IMR-90 (cell line): Measurements from ENCODE around the gene SH3BGRL3. TPM values are rescaled to one million over a fixed set of nuclear protein-coding genes. Genes with fewer than 3 reads are reported as not detected.

ENCODE experiments used
- ATAC-seq: fragments of 200-7000 bp; cut with Tn5 transposase; 2 replicates; pipeline ENCODE4 v1.9.1; 2020; ENCODE audit warnings: low read depth, mild to moderate bottlenecking, moderate library complexity
- BruUV-seq: library from RNA; stranded (reverse); fragments of 400-500 nt; replicated peaks from 2 replicates; lab custom pipeline; 2021; lab: Mats Ljungman, UMichigan
- CTCF ChIA-PET: fragments of 300-600 bp; formaldehyde crosslinking; extraction: SDS; loops from one replicate; lab custom pipeline; 2021; ENCODE audit warnings: antibody characterized with exemption; lab: Yijun Ruan, JAX
- POLR2A ChIA-PET: fragments of 300-600 bp; sonication (Branson Sonifier 250); formaldehyde crosslinking; loops from one replicate; lab custom pipeline; 2022; ENCODE audit warnings: antibody characterized with exemption; ENCODE audit not compliant: unreplicated experiment; lab: Charles Lee
- DNase-seq: peaks from one replicate; pipeline ENCODE4 v3.0.0; 2013
- H2AFZ ChIP-seq: replicated peaks from 2 replicates; pipeline ENCODE3; 2013; ENCODE audit warnings: low read length, mild to moderate bottlenecking; ENCODE audit not compliant: poor library complexity
- H2AK5ac ChIP-seq: 2 replicates; pipeline ENCODE4 v1.6.1; 2013; ENCODE audit warnings: low read depth, low read length, inconsistent platforms
- H2AK9ac ChIP-seq: replicated peaks from 2 replicates; pipeline ENCODE3; 2013; ENCODE audit warnings: mild to moderate bottlenecking, low read depth, low read length, moderate library complexity; ENCODE audit not compliant: poor library complexity
- H2BK120ac ChIP-seq: 2 replicates; pipeline ENCODE4 v1.6.1; 2013; ENCODE audit warnings: low read depth, low read length, inconsistent platforms
- H2BK15ac ChIP-seq: 3 replicates; pipeline ENCODE4 v1.6.1; 2013; ENCODE audit warnings: low read depth, low read length, inconsistent platforms
- H2BK20ac ChIP-seq: 2 replicates; pipeline ENCODE4 v1.6.1; 2013; ENCODE audit warnings: low read depth, mild to moderate bottlenecking, inconsistent platforms, low read length, moderate library complexity
- H2BK5ac ChIP-seq: 2 replicates; pipeline ENCODE4 v1.6.1; 2013; ENCODE audit warnings: mild to moderate bottlenecking, low read depth, low read length, inconsistent platforms; ENCODE audit not compliant: poor library complexity, severe bottlenecking
- H3K14ac ChIP-seq: replicated peaks from 2 replicates; pipeline ENCODE4 v1.6.1; 2013; ENCODE audit warnings: low read depth, low read length, inconsistent platforms
- H3K18ac ChIP-seq: 2 replicates; pipeline ENCODE4 v1.6.1; 2013; ENCODE audit warnings: low read depth, low read length, control low read depth
- H3K23ac ChIP-seq: 2 replicates; pipeline ENCODE4 v1.6.1; 2013; ENCODE audit warnings: low read depth, low read length, inconsistent platforms
- H3K27ac ChIP-seq: 2 replicates; pipeline ENCODE4 v1.5.1; 2013; ENCODE audit warnings: mild to moderate bottlenecking, control low read depth, low read length; ENCODE audit not compliant: insufficient read depth
- H3K27me3 ChIP-seq: 2 replicates; pipeline ENCODE4 v1.6.1; 2013; ENCODE audit warnings: low read length; ENCODE audit not compliant: control insufficient read depth, insufficient read depth
- H3K36me3 ChIP-seq: 2 replicates; pipeline ENCODE4 v1.6.1; 2013; ENCODE audit warnings: low read length, mixed read lengths; ENCODE audit not compliant: control insufficient read depth, insufficient read depth
- H3K4ac ChIP-seq: 2 replicates; pipeline ENCODE4 v1.6.1; 2013; ENCODE audit warnings: low read depth, low read length, inconsistent platforms
- H3K4me1 ChIP-seq: 2 replicates; pipeline ENCODE4 v1.6.1; 2013; ENCODE audit warnings: low read length, mixed read lengths; ENCODE audit not compliant: control insufficient read depth, insufficient read depth
- H3K4me2 ChIP-seq: 2 replicates; pipeline ENCODE4 v1.6.1; 2013; ENCODE audit warnings: low read depth, mild to moderate bottlenecking, control low read depth, low read length, moderate library complexity
- H3K4me3 ChIP-seq: 2 replicates; pipeline ENCODE4 v1.5.1; 2013; ENCODE audit warnings: low read depth, mild to moderate bottlenecking, control low read depth, low read length, moderate library complexity; ENCODE audit not compliant: insufficient read depth
- H3K56ac ChIP-seq: 2 replicates; pipeline ENCODE4 v1.6.1; 2013; ENCODE audit warnings: low read length, inconsistent platforms; ENCODE audit not compliant: insufficient read depth; ENCODE audit errors: extremely low read depth
- H3K79me1 ChIP-seq, 2 experiments: 2 replicates each; pipeline ENCODE4 v1.6.1; 2013; ENCODE audit warnings: low read length in 2 of 2, inconsistent platforms in 1 of 2, low read depth in 1 of 2
- H3K9ac ChIP-seq: 2 replicates; pipeline ENCODE4 v1.6.1; 2013; ENCODE audit warnings: low read depth, low read length, control low read depth
- H3K9me1 ChIP-seq: 2 replicates; pipeline ENCODE4 v1.6.1; 2013; ENCODE audit warnings: low read length, inconsistent platforms; ENCODE audit not compliant: insufficient read depth
- H3K9me3 ChIP-seq: 2 replicates; pipeline ENCODE4 v1.6.1; 2013; ENCODE audit warnings: low read length; ENCODE audit not compliant: control insufficient read depth, insufficient read depth
- H4K20me1 ChIP-seq: 2 replicates; pipeline ENCODE4 v1.6.1; 2013; ENCODE audit warnings: low read length, inconsistent platforms; ENCODE audit not compliant: insufficient read depth
- H4K5ac ChIP-seq: 2 replicates; pipeline ENCODE4 v1.6.1; 2013; ENCODE audit warnings: mild to moderate bottlenecking, low read depth, low read length, control low read depth
- H4K8ac ChIP-seq, 2 experiments: 2 replicates each; pipeline ENCODE4 v1.6.1; 2013; ENCODE audit warnings: low read depth in 2 of 2, low read length in 2 of 2, control low read depth in 1 of 2, inconsistent platforms in 1 of 2
- H4K91ac ChIP-seq: 2 replicates; pipeline ENCODE4 v1.6.1; 2013; ENCODE audit warnings: low read depth, low read length, inconsistent platforms; ENCODE audit not compliant: insufficient read depth
- BHLHE40 ChIP-seq: fragments of 150-350 bp; IDR thresholded peaks from 2 replicates; pipeline ENCODE4 v1.6.1; 2016; ENCODE audit warnings: mild to moderate bottlenecking, low read depth, low read length
- CEBPB ChIP-seq: IDR thresholded peaks from 2 replicates; pipeline ENCODE4 v1.6.1; 2012; ENCODE audit warnings: low read depth, low read length, improper control_type of control experiment
- ELK1 ChIP-seq: fragments of 150-350 bp; IDR thresholded peaks from 2 replicates; pipeline ENCODE4 v1.6.1; 2016; ENCODE audit warnings: low read depth, mild to moderate bottlenecking, low read length, moderate library complexity, borderline replicate concordance
- FOS ChIP-seq: fragments of 150-350 bp; IDR thresholded peaks from 2 replicates; pipeline ENCODE4 v1.6.1; 2016; ENCODE audit warnings: low read depth, low read length
- MAZ ChIP-seq: IDR thresholded peaks from 2 replicates; pipeline ENCODE4 v1.6.1; 2012; ENCODE audit warnings: low read depth, mild to moderate bottlenecking, low read length, improper control_type of control experiment, moderate library complexity, borderline replicate concordance
- MXI1 ChIP-seq: IDR thresholded peaks from 2 replicates; pipeline ENCODE4 v1.6.1; 2012; ENCODE audit warnings: low read depth, mild to moderate bottlenecking, low read length, moderate library complexity, borderline replicate concordance
- NFE2L2 ChIP-seq: fragments of 150-350 bp; IDR thresholded peaks from 2 replicates; pipeline ENCODE4 v1.6.1; 2016; ENCODE audit warnings: low read depth, mild to moderate bottlenecking, low read length
- RAD21 ChIP-seq: IDR thresholded peaks from 2 replicates; pipeline ENCODE4 v1.6.1; 2012; ENCODE audit warnings: low read length, improper control_type of control experiment
- SMC3 ChIP-seq: fragments of 150-350 bp; IDR thresholded peaks from 2 replicates; pipeline ENCODE4 v1.6.1; 2016; ENCODE audit warnings: low read depth, mild to moderate bottlenecking, antibody characterized with exemption, low read length, moderate library complexity
- WGBS, 2 experiments: methylation state at CpG; one replicate each; pipeline versions ENCODE4 v1.1.5 to v1.1.7; 2013; ENCODE audit warnings: missing lambda C conversion rate in 2 of 2; ENCODE audit not compliant: insufficient read length in 1 of 2; ENCODE audit errors: extremely low coverage in 2 of 2; 5-methylcytosine and 5-hydroxymethylcytosine counted together
- dilution Hi-C: fragments of 300-500 bp; cut with HindIII; formaldehyde crosslinking; loops from one replicate; pipeline ENCODE4 v1.14.3; 2018; ENCODE audit warnings: low sequenced_read_pairs; ENCODE audit not compliant: unreplicated experiment
- in situ Hi-C: fragments of 300-500 bp; cut with MboI; formaldehyde crosslinking; loops from 3 replicates; pipeline ENCODE4 v1.14.3; 2019; ENCODE audit warnings: low sequenced_read_pairs, inconsistent platforms, mixed read lengths
- intact Hi-C: fragments of 100-400 bp; cut with micrococcal nuclease; formaldehyde crosslinking; loops from 2 replicates; pipeline ENCODE4 v1.10.0; 2022
- polyA plus RNA-seq, 3 experiments: library from polyadenylated mRNA; depleted of rRNA; stranded (reverse); fragments of >200 nt; gene quantifications; 2 replicates each; pipeline ENCODE4 v1.2.3, GENCODE V29; 2012; ENCODE audit warnings: low replicate concordance in 1 of 3
- total RNA-seq: library from RNA; depleted of rRNA; stranded (reverse); fragments of >200 nt; gene quantifications from 2 replicates; pipeline ENCODE4 v1.2.3, GENCODE V29; 2012
- TF ChIP-seq, protein P1 (sequence below): conservative IDR thresholded peaks from 2 replicates; pipeline ENCODE4 v1.5.1; 2012; ENCODE audit warnings: mild to moderate bottlenecking, low read depth, low read length, improper control_type of control experiment
- TF ChIP-seq, protein P2 (sequence below): fragments of 150-350 bp; IDR thresholded peaks from 2 replicates; pipeline ENCODE4 v1.6.1; 2017; ENCODE audit warnings: mild to moderate bottlenecking, antibody characterized with exemption, low read length, low read depth

SH3BGRL3 gene
- total and polyA plus RNA-seq, 2 of the 4 experiments (the other 2 are of a cell fraction), result 35.0 to 483 TPM

GRCh38 chr1:26239936-26240335 is 40.0 kb upstream of the SH3BGRL3 start:
- in situ Hi-C loops (no loop called here), dilution Hi-C loops (no loop called here), intact Hi-C loops (loop anchor here (10.0 kb wide), 1 partner anchor 135 kb away; no protein-coding TSS in a partner anchor)
- Histone ChIP-seq H3K9me3 (no peaks in the 10 kb centered on the region), H2BK120ac (no peak overlapping the region), H3K4me1 (peaks cover 2% of the 10 kb centered on the region; the same call in 1 of the 2 replicates), H4K8ac (no peak overlapping the region; a peak in 1 of 4 replicates), H3K56ac (no peak overlapping the region), H2BK20ac (no peak overlapping the region), H3K4me2 (no peak overlapping the region; the same call in 1 of the 2 replicates), H3K27me3 (no peaks in the 10 kb centered on the region), H3K79me1 (peaks cover 38 to 58% of the 10 kb centered on the region in 2 experiments), H4K20me1 (no peaks in the 10 kb centered on the region), H2BK5ac (no peak overlapping the region), H3K9ac (no peak overlapping the region), H3K9me1 (peaks cover 3% of the 10 kb centered on the region; the same call in 1 of the 2 replicates), H3K36me3 (peaks cover 2% of the 10 kb centered on the region; the same call in 1 of the 2 replicates), H2AK5ac (no peak overlapping the region), H4K5ac (no peak overlapping the region), H2AK9ac (no peak overlapping the region), H3K23ac (no peak overlapping the region), H3K4ac (no peak overlapping the region), H2AFZ (no peak overlapping the region), H3K18ac (no peak overlapping the region), H3K27ac (no peak overlapping the region), H3K4me3 (no peak overlapping the region), H4K91ac (no peak overlapping the region), H3K14ac (no peak overlapping the region), H2BK15ac (no peak overlapping the region)
- POLR2A ChIA-PET, result no interaction called here
- TF ChIP-seq SMC3, result no peak
- TF ChIP-seq MXI1, result no peak
- TF ChIP-seq, protein P1, sequence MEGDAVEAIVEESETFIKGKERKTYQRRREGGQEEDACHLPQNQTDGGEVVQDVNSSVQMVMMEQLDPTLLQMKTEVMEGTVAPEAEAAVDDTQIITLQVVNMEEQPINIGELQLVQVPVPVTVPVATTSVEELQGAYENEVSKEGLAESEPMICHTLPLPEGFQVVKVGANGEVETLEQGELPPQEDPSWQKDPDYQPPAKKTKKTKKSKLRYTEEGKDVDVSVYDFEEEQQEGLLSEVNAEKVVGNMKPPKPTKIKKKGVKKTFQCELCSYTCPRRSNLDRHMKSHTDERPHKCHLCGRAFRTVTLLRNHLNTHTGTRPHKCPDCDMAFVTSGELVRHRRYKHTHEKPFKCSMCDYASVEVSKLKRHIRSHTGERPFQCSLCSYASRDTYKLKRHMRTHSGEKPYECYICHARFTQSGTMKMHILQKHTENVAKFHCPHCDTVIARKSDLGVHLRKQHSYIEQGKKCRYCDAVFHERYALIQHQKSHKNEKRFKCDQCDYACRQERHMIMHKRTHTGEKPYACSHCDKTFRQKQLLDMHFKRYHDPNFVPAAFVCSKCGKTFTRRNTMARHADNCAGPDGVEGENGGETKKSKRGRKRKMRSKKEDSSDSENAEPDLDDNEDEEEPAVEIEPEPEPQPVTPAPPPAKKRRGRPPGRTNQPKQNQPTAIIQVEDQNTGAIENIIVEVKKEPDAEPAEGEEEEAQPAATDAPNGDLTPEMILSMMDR, result no peak
- TF ChIP-seq ELK1, result no peak
- TF ChIP-seq, protein P2, sequence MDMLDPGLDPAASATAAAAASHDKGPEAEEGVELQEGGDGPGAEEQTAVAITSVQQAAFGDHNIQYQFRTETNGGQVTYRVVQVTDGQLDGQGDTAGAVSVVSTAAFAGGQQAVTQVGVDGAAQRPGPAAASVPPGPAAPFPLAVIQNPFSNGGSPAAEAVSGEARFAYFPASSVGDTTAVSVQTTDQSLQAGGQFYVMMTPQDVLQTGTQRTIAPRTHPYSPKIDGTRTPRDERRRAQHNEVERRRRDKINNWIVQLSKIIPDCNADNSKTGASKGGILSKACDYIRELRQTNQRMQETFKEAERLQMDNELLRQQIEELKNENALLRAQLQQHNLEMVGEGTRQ, result no peak
- no peak for TF ChIP-seq RAD21
- TF ChIP-seq CEBPB, result no peak
- no peak for TF ChIP-seq BHLHE40
- TF ChIP-seq FOS, result no peak
- TF ChIP-seq MAZ, result no peak
- TF ChIP-seq NFE2L2, result no peak
- no TSS peak for BruUV-seq
- DNase-seq (peak; percentile 6), ATAC-seq (peak; percentile 32; the same call in 1 of the 2 replicates)
- CTCF ChIA-PET, result no interaction called here
- no CpG with 5 or more reads among the region's 4 CpGs for WGBS, 2 experiments
